Suprapubic skin (tissue), 3 donors: ENCODE results near the gene PARD3B.

Experiments
- CTCF ChIP-seq, 2 donors: fragments of 200-600 bp in 1 of 2; fragments of 450-650 bp in 1 of 2; sonication (generic) in 1 of 2; IDR thresholded peaks; one replicate each; pipeline ENCODE4 v1.5.1; 2016 to 2019; ENCODE audit warnings: antibody characterized with exemption in 2 of 2, mild to moderate bottlenecking in 1 of 2, moderate library complexity in 1 of 2
- EP300 ChIP-seq: sonication (generic); formaldehyde crosslinking; IDR thresholded peaks from one replicate; pipeline ENCODE4 v1.6.1; 2017; ENCODE audit warnings: antibody characterized with exemption

GRCh38 chr2:204535356-204535755 lies 9.9 kb upstream of the PARD3B start:
- no peak for TF ChIP-seq CTCF (IDR thresholded peaks at IDR 0.05)
- no peak for TF ChIP-seq EP300
